ENCODE measurements around the gene HSPD1.

DNA sequence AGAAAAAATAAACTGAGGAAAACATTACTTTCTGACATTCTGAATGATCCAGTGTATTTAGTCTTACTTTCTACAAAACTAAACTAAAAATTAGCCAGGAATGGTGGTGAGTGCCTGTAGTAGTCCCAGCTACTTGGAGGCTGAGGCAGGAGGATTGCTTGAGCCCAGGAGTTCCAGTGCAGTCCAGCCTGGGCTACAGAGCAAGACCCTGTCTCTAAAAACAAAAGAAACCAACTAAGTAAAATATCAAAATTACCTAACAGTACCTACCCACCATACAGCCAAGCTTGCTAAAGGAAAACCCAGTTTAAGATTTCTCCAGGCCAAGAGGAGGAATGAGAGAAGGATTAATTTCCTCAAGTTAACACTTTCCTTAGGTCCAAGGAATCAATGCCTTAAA lies 2.9 kb downstream of the HSPD1 start:
- no peak for TF ChIP-seq EZH2 (IDR thresholded peaks at IDR 0.05; ENCODE audit: low read depth)
- TF ChIP-seq, protein P1, sequence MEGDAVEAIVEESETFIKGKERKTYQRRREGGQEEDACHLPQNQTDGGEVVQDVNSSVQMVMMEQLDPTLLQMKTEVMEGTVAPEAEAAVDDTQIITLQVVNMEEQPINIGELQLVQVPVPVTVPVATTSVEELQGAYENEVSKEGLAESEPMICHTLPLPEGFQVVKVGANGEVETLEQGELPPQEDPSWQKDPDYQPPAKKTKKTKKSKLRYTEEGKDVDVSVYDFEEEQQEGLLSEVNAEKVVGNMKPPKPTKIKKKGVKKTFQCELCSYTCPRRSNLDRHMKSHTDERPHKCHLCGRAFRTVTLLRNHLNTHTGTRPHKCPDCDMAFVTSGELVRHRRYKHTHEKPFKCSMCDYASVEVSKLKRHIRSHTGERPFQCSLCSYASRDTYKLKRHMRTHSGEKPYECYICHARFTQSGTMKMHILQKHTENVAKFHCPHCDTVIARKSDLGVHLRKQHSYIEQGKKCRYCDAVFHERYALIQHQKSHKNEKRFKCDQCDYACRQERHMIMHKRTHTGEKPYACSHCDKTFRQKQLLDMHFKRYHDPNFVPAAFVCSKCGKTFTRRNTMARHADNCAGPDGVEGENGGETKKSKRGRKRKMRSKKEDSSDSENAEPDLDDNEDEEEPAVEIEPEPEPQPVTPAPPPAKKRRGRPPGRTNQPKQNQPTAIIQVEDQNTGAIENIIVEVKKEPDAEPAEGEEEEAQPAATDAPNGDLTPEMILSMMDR (conservative IDR thresholded peaks at IDR 0.05), result no peak
